NCI-H82 treated with DMSO at 0.1 percent for 48 hours (cell line): ENCODE data around the gene IQGAP1.

Experiments
- DNase-seq: peaks from one replicate; lab custom pipeline; 2025; ENCODE audit not compliant: unreplicated experiment; lab: John Stamatoyannopoulos, UW

The IQGAP1 gene

DNA sequence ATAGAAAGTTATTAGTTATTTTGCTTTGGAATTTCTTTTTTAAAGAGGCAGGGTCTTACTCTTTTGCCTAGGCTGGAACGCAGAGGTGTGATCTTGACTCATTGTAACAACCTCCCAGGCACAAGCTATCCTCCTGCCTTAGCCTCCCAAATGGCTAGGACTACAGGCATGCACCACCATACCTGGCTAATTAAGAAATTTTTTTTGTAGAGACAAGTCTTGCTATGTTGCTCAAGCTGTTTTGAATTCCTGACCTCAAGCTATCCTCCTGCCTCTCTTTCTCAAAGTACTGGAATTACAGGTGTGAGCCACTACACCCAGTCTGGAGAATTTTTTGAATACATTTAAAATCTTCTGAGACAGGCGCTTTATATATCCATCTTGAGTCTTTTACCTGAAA, 49.5 kb downstream of the IQGAP1 start:
- no peak for DNase-seq

DNA sequence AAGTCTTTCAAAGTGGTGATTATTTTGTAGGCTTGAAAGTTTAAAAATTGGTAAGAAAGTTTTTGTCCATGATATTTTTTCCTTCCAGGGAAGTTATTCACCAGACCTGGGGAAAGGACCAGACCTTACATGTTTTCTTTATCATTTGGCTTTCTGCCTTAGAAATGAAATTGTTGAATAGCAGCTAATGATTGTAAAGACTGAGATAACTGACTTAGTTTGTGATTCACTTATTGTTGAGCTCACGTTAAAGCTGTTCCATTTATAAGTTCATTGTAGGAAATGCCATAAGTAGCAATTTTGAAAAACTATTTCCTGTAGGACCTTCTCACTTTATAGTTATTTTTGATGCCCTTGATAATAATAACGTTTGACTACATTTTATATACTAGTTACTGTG, 51.9 kb downstream of the IQGAP1 start:
- DNase-seq = no peak

DNA sequence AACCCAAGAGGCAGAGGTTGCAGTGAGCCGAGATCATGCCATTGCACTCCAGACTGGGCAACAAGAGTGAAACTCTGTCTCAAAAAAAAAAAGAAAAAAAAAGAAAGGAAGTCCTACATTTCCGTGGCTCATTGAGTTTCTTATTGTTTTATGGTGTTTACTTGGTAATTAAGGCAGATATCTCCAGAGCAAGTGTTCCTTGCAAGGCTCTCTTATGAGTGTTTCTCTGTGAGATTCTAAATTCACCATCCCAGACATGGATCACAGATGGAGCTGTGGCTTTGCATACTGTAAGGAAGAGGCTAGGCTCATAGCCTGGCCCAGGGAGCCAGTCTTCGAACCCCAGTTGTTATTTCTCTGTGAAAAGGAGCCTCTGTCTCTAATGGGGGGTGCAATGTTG, 53.0 kb downstream of the IQGAP1 start:
- DNase-seq = no peak

DNA sequence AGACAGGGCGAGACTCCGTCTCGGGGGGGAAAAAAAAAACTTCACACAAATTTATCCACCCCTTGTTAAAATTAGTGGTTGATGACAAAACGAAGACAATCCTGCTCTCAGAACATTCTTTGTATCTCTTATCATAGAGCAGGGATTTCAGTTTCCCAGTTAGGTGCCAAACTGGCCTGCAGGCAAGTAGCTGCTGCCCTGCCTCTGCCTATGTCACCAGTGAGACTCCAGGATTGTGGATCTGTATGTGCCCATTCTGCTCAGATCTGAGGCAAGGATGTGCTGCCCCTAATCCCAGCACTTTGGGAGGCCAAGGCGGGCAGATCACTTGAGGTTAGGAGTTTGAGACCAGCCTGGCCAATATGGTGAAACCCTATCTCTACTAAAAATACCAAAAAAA, 54.4 kb downstream of the IQGAP1 start:
- DNase-seq = no peak

DNA sequence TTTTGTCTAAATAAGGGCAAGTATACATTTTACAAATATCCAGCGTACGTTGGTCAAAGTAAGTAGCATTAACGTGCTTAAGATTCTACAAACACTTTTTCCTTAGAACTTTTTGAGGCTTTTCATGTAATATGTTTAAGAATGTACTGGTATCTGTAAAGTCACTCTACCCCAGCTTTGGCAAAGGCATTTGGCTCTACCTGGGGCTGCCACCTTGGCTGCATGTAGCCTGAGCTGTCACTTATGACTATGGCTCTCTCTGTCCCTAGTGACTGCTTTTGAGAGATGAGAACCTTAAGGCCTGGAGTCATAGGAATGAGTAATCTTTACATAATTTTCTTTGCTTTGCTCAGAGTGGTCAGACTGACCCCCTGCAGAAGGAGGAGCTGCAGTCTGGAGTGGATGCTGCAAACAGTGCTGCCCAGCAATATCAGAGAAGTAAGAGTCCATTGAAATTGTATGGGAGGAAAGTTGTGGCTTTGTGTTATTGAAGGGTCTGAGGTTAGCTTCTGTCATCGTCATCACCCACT, 61.2 kb downstream of the IQGAP1 start:
- no peak for DNase-seq

DNA sequence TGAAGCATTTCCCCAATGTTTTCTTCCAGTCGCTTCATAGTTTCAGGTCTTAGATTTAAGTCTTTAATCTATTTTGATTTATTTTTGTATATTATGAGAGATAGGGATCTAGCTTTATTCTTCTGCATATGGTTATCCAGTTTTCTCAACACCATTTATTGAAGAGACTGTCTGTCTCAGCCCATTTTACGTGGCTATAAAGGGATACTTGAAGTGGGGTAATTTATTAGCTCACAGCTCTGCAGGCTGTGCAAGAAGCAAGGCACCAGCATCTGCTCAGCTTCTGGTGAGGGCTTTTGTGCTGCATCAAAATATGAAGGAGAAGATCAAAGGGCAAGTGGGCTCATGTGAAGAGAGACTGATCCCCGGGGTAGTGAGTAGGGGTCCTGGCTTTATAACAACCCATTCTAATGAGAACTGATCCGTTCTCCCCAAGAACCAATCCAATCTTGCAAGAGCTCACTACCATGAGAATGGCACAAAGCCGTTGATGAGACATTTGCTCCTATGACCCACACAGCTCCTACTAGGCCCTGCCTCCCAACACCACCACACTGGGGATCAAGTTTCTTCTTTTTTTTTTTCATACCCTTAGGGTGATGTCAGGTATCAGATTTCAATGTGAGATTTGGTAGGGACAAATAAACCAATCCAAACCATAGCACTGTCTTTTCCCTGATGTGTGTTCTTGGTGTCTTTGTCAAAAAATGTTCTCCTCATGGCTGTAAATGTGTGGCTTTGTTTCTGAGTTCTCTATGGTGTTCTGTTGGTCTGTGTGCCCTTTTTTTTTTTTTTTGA, 63.2 kb downstream of the IQGAP1 start:
- no peak for DNase-seq

DNA sequence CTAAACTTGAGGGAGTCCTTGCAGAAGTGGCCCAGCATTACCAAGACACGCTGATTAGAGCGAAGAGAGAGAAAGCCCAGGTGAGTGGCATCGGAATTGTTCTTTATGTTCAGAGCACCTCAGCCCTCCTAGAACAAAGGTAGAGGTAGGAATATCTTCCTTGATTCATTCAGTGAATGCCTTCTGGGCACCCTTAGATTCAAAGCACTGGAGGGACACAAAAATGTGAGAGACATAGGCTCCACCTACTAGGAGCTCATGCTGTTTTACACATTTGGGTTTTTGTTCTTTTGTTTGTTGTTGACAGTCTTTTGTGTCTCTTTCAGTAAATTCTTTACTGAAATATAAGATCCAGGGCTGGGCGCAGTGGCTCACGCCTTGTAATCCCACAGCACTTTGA, 68.2 kb downstream of the IQGAP1 start:
- no peak for DNase-seq

DNA sequence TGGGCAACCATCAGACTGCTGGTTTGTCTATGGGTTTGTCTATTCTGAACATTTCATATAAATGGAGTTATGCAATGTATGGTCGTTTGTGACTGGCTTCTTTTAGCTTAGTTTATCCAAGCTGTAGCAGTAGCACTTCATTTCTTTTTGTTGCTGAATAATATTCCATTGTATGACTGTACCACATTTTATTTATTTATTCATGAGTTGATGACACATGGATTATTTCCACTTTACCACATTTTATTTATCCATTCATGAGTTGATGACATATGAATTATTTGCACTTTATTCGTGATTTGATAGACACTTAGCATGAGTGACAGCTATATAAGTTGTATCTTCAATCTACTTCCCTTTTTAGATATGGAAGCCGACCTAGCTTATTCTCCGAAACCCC, 70.0 kb downstream of the IQGAP1 start:
- no peak for DNase-seq

DNA sequence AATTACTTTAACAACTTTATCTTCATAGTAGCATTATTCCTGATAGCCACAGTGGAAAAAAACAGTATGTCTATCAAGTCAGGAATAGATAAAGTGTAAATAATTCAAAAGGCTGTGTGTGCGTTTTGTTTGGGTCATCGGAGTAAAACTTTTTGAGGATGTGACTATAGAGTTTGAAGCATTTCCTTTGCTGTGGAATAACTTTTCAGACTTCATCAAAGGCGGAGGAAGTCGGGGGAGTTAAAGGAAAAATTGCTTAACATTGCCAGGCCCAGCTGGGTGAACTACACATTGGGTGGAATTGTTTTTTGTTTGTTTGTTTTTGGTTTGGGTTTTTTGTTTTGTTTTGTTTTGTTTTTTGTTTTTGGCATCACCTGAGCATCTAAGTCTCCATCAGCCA, 71.3 kb downstream of the IQGAP1 start:
- no peak for DNase-seq

DNA sequence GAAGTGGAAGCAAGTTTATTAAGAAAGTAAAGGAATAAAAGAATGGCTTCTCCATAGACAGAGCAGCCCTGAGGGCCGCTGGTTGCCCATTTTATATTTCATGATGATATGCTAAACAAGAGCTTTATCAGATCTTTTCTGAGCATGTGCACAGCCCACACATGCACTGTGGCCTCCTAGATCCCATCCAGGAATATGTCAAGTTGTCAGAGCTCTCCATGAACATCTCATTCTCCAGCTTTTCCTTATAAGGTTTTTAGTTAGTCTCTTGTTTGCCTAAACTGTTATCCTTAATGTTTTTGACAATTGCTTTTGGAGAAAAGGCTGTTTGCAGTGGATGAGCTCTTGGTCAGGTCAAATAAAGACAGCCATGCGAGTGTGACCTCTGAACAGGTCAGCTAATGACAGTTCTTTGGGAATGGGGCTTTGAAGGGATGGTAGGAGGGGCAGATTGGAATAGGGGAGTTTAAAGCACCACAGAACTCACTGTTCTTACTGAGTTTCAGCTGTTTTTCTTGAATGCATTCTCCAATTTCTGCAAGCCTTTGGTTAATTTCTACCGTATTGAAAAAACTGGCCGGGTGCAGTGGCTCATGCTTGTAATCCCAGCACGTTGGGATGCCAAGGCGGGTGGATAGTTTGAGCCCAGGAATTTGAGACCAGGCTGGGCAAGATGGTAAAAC, 72.2 kb downstream of the IQGAP1 start:
- DNase-seq = no peak

DNA sequence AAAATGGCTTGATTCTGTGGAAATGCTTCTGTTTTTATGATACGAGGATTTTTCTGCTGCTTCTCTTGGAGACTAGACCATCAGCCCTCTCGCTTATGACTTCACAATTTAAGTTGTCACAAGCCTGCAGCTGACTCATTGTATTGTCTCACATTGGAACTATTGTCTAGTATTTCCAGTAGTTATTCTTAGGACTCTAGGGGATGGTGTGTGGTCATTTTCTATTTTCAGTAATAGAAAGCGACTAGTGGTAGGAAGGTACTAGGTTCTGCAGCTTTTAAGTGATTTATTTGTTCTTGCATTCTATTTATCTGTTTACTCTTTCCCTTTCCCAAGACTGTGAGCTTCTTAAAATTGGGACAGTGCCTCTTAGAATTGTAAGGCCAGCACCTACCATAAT, 75.3 kb downstream of the IQGAP1 start:
- DNase-seq = no peak

DNA sequence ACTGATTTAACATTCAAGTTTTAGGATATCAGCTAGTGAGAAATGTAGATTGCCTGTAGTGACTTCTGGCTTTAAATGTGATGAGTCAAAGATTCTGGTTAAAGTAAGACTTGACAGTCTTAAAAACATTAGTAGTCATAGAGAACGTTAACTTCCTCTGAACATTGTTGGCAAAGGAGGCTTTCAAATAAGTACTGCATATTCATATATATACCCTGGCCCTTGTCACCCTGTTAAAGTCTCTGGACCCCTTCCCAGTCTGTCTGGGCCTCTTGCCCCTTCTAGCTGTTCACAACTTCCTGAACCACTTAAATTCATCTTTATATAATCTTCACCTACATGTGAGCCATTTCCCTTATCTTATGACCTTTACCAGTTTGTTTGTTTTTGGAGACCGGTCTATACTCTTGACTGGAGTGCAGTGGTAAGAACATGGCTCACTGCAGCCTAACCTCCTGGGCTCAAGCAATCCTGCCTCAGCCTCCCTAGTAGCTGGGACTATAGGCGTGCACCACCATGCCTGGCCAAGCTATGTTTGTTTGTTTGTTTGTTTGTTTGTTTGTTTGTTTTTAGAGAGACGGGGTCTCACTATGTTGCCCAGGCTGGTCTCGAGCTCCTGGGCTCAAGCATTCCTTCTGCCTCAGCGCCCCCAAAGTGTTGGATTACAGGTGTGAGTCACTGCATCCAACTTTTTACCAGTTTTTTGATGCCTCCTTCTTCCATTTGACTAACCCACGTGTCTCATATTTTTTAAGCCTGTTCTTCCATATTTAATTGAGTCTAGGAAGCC, 77.3 kb downstream of the IQGAP1 start:
- DNase-seq = no peak

DNA sequence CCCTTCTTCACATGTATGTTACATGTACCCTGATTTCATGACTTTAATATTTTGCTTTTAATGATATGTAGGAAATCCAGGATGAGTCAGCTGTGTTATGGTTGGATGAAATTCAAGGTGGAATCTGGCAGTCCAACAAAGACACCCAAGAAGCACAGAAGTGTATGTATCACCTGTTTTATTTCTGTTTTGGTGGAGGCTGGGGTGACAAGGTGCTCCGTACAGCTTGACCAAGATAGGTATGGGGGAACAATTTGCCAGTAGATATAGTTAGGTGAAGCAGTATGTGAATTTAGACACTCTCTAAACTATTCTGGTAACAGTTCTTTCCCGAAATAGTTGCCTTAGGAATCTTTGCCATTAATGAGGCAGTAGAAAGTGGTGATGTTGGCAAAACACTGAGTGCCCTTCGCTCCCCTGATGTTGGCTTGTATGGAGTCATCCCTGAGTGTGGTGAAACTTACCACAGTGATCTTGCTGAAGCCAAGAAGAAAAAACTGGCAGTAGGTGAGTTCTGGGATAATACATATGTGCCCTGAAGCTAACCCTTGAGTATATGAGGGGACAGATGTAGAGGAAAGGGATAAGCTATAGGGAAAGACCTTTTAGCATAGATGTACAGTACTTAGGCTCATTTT, 78.0 kb downstream of the IQGAP1 start:
- DNase-seq = no peak

DNA sequence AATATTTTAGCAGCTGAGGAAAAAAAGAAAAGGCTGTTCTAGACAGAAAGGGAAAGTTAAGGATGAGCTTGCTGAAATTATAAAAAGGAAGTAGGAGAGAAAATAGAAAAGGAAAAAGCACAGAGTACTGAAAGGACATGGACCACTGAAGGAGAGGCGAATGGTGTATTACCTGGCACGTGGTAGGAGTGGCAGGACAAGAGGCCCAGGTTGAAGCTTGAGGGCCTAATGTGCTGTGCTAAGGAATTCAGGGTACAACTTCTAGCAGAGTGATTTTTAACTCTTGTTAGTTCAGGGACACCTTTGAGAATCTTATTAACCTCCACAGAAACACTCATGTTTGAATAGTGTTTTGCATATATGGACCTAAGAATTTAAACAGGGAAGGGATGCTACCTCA, 81.7 kb downstream of the IQGAP1 start:
- DNase-seq = no peak

DNA sequence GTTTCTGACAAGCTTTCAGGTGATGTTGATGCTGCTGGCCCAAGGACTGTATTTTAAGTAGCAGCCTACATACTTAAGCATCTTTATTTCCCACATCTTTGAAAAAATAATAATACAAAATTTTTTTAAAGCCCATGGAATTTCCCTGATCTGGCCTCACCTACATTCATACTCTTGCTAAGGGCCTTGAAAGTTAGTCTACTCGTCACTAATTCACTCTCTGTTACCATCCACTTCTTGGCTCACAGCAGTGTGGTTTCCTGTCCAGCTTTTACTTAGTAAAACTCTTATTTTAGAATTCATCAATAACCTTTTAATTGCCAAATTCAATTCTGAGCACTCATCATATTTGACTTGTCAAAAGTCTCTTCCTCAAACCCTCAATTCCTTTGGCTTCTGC, 82.4 kb downstream of the IQGAP1 start:
- DNase-seq = no peak

DNA sequence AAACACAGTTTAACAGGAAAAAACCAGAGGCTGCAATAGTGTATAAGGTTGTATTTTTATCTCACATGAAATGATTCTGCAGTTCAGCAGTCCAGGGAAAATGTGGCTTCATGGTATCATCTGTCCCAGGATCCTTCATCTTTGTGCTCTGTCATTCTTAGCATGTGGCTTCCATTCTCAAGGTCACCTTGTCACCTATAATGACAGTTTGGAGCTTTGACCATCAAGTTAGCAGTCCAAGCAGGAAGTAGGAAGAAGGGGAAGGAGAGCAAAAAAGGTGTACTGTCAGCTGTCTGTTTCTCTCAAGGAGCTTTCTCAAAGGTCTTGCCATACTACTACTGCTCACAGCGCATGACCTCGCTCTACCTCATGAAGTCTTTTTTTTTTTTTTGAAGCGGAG, 83.1 kb downstream of the IQGAP1 start:
- DNase-seq = no peak

DNA sequence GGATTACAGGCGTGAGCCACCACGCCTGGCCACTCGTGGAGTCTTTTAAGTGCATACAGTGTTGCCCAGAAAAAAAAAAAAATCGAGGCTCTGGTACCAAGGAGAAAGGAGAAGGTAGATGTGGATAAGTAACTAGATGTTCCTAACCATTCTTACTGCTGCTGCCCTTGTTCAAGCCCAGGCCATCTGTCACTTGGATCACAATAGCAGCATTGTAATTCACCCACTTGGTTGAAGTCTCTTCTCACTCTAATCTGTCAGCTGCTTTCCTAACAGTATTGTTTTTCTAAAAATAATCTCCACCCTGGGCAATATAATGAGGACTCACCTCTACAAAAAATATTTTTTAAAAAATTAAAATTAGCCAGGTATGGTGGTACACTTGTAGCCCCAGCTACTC, 83.7 kb downstream of the IQGAP1 start:
- no peak for DNase-seq

DNA sequence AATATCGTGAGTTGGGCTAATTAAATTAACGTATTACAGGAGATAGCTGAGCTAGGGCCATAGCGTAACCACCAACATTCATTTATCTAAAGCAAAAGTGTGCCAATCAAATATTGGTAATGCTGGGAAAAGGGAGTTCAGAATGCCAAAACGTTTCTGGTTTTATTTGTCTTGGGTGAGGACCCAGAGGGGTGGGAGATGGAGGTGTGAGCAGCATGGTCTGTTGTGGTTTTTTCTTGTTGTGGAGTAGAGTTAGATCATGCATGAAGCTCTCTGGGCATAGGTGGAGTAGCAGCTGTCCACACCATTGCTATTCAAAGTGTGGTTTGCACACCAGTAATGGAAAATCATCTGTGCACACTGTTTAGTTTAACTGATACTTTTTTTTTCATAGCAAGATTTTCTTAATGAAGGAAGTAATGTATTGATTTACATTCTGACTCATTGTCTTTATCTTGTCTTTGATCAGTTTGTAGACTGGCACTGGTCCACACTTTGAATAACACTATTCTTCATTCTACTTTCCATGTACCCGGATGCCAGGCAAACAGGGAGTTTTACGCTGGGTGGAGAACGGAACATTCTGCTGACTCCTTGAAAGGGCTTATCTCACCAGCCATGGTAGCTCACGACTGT, 90.9 kb downstream of the IQGAP1 start:
- DNase-seq = no peak

DNA sequence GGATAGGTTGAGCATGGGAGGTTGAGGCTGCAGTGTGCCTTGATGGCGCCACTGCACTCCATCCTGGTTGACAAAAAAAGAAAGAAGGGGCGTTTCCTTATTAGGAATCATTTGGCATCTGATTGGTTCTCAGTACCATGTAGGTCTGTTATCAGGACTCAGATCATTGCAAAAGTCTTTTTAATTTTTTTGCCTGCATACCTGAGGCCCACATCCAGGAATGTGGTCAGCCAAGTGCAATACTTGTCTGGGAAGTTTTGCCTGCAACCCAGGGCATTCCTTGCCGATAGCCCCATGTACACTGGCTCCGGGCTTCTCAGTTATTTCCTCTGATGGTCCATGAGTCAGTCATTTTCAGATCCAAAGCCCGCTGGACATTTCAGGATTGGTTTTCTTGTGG, 91.6 kb downstream of the IQGAP1 start:
- DNase-seq = no peak

DNA sequence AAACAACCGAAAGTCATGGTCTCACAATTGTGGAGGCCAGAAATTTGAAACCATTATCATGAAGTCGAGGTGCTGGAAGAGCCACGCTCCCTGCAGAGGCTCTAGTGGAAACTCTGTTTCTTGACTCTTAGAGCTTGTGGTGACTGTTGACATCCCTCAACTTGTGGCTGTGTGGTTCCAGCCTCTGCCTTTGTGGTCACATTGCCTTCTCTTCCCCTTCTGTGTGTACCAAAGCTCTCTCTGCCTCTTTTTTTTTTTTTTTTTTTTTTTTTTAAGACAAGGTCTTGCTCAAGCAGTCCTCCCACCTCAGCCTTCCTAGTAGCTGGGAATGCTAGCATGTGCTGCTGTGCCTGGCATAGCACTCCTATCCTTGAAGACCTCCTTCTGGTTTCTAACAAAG, 93.0 kb downstream of the IQGAP1 start:
- no peak for DNase-seq
